HG02571 (cell line): ENCODE results near the gene NGRN.
"Not testable (repeated sequence)": the region's sequence is repeated elsewhere in the genome, so short reads cannot be mapped to it uniquely, and the experiment has no call there.

Experiments used
- ATAC-seq: cut with Tn5 transposase; IDR thresholded peaks from one replicate; pipeline ENCODE4 v1.9.1; 2021; ENCODE audit warnings: mild to moderate bottlenecking, moderate library complexity; ENCODE audit not compliant: unreplicated experiment

NGRN gene

GRCh38 chr15:90234096-90234988 is 31.1 kb upstream of the NGRN start, which contains the start of gene GDPGP1:
TSS of gene GDPGP1 (plus strand) at chr15:90234209. CDS start at chr15:90240909, 6,700 bp downstream.
- ATAC-seq: peak; percentile 45

GRCh38 chr15:90239371-90239770 is 26.1 kb upstream of the NGRN start:
- no peak for ATAC-seq

- ATAC-seq: no peak
These were observed 24.6 kb upstream of the NGRN start for GRCh38 chr15:90240856-90241255.

GRCh38 chr15:90241343-90242192 is 23.9 kb upstream of the NGRN start:
- ATAC-seq: no peak

- no peak for ATAC-seq
These were observed 21.4 kb upstream of the NGRN start for GRCh38 chr15:90243943-90244639.

GRCh38 chr15:90248789-90249202 is 16.7 kb upstream of the NGRN start:
- ATAC-seq: no peak

GRCh38 chr15:90249203-90249863 is 16.1 kb upstream of the NGRN start, which contains the start of gene TTLL13:
TSS of gene TTLL13 (plus strand) at chr15:90249556. CDS start at chr15:90250631, 1,075 bp downstream.
- ATAC-seq: peak; percentile 86

- no peak for ATAC-seq
These were observed 7.7 kb upstream of the NGRN start for GRCh38 chr15:90257776-90258175.

- ATAC-seq: peak; percentile 54
These were observed 5.9 kb upstream of the NGRN start for GRCh38 chr15:90259524-90259923.

- ATAC-seq: not testable (repeated sequence)
These were observed 4.7 kb upstream of the NGRN start for GRCh38 chr15:90260731-90261130.

GRCh38 chr15:90261811-90262210 is 3.7 kb upstream of the NGRN start:
- ATAC-seq: no peak

- no peak for ATAC-seq
These were observed 3.0 kb upstream of the NGRN start for GRCh38 chr15:90262426-90262825.

GRCh38 chr15:90264671-90265070 is 801 bp upstream of the NGRN start:
- ATAC-seq: no peak

GRCh38 chr15:90266061-90266431 is 574 bp downstream of the NGRN start:
- ATAC-seq: peak; percentile 26

GRCh38 chr15:90266485-90266884 is 1.0 kb downstream of the NGRN start:
- ATAC-seq: no peak

GRCh38 chr15:90268415-90268814 is 2.9 kb downstream of the NGRN start:
- ATAC-seq: no peak

GRCh38 chr15:90270502-90271150 is 5.2 kb downstream of the NGRN start:
- ATAC-seq: no peak

- no peak for ATAC-seq
These were observed 6.1 kb downstream of the NGRN start for GRCh38 chr15:90271459-90272166.

- not testable (repeated sequence) for ATAC-seq
These were observed 13.0 kb downstream of the NGRN start for GRCh38 chr15:90278467-90278866.
